ENCODE measurements around the gene ACTR3. TPM values are rescaled to one million over a fixed set of nuclear protein-coding genes. Genes with fewer than 3 reads are reported as not detected.

ACTR3 gene
- total RNA-seq, 1 experiment from 2014 or later = 180 TPM

- H2BK5ac ChIP-seq (ENCODE audit: insufficient read length, low read length) = no peak overlapping the region
- H2BK15ac ChIP-seq (ENCODE audit: low read depth, low read length) = no peak overlapping the region
- no peak for TF ChIP-seq CTCF (conservative IDR thresholded peaks at IDR 0.05)
- no peaks in the 10 kb centered on the region for H3K79me2 ChIP-seq (ENCODE audit: insufficient read depth, low read length)
- no peak overlapping the region for H3K18ac ChIP-seq (ENCODE audit: insufficient read length, low read depth, low read length)
- Mint-ChIP-seq H3K4me1 (peaks cover 4 to 5% of the 10 kb centered on the region in 2 experiments; a peak in 2 of 4 replicates), H3K4me3 (no peak overlapping the region), H3K36me3 (ENCODE audit: insufficient read depth in 1 of 3, low read depth in 3 of 3) (no peaks in the 10 kb centered on the region), H3K27me3 (ENCODE audit: low read depth) (peaks cover 20% of the 10 kb centered on the region), H3K27ac (no peak overlapping the region), H3K9me3 (no peaks in the 10 kb centered on the region; a peak in 1 of 5 replicates)
- no peak overlapping the region for H3K14ac ChIP-seq (ENCODE audit: insufficient read depth, low read length)
- no peak overlapping the region for H4K91ac ChIP-seq (ENCODE audit: insufficient read length, low read depth, low read length)
- no peaks in the 10 kb centered on the region for H3K4me1 ChIP-seq (ENCODE audit: insufficient read depth, low read length)
- no peaks in the 10 kb centered on the region for H3K9me3 ChIP-seq (ENCODE audit: control insufficient read depth, low read depth, low read length)
- H4K20me1 ChIP-seq (ENCODE audit: control insufficient read depth, insufficient read depth, insufficient read length) = no peaks in the 10 kb centered on the region
- no peak overlapping the region for H2BK12ac ChIP-seq (ENCODE audit: insufficient read length, low read depth, low read length)
- no peak overlapping the region for H4K5ac ChIP-seq (ENCODE audit: insufficient read length, low read depth, low read length)
- H2BK20ac ChIP-seq (ENCODE audit: low read depth, low read length, poor library complexity, severe bottlenecking) = no peak overlapping the region
- H3K4me2 ChIP-seq (ENCODE audit: insufficient read depth, insufficient read length, low read length) = no peak overlapping the region
- H3K23ac ChIP-seq (ENCODE audit: insufficient read length, low read depth, low read length) = no peak overlapping the region
- no CpG with 5 or more reads among the region's 4 CpGs for WGBS (ENCODE audit: extremely low coverage, insufficient read length, low lambda C conversion rate)
- H2AFZ ChIP-seq (ENCODE audit: low read length) = no peak overlapping the region
- DNase-seq = no peak
- no peak overlapping the region for H4K8ac ChIP-seq (replicated peaks; ENCODE audit: insufficient read length, low read depth, low read length)
- no peak overlapping the region for H2AK5ac ChIP-seq (ENCODE audit: insufficient read length, low read length)
- no peak overlapping the region for H3K56ac ChIP-seq (ENCODE audit: insufficient read length, low read depth, low read length)
- no peak overlapping the region for H2BK120ac ChIP-seq (ENCODE audit: low read depth, low read length, poor library complexity, severe bottlenecking)
- no peaks in the 10 kb centered on the region for H3K23me2 ChIP-seq (ENCODE audit: insufficient read length, low read depth, low read length, poor library complexity, severe bottlenecking)
- H3K27me3 ChIP-seq (ENCODE audit: insufficient read depth, low read length) = no peaks in the 10 kb centered on the region; the same call in 1 of the 2 replicates
- H3T11ph ChIP-seq (ENCODE audit: low read length) = no peak overlapping the region
- H3K79me1 ChIP-seq (ENCODE audit: insufficient read depth, low read depth, low read length, poor library complexity, severe bottlenecking) = no peaks in the 10 kb centered on the region
- no peak overlapping the region for H3K27ac ChIP-seq (ENCODE audit: insufficient read length, low read depth, low read length)
- H3K9ac ChIP-seq (ENCODE audit: extremely low read depth, insufficient read length, low read length) = no peak overlapping the region
- no peak overlapping the region for H3K4ac ChIP-seq (ENCODE audit: low read depth, low read length)
Observed at GRCh38 chr2:113867571-113867970, 22.3 kb upstream of the ACTR3 start.
